Central memory CD8-positive, alpha-beta T cell (primary cell): ENCODE results near the gene DUSP19.

ENCODE experiments used
- ATAC-seq: fragments of 150-1000 bp; cut with Tn5 transposase; replicated peaks from 2 replicates; pipeline ENCODE4 v1.10.0; 2022; ENCODE audit warnings: mild to moderate bottlenecking, moderate FRiP score, moderate number of reproducible peaks; ENCODE audit not compliant: poor library complexity, severe bottlenecking; ENCODE audit errors: extremely low read depth
- DNase-seq, 2 donors: peaks; one replicate each; pipeline ENCODE4 v3.0.0; 2021; ENCODE audit warnings: low spot score in 2 of 2
- H3K27ac Mint-ChIP-seq: one replicate; pipeline ENCODE4 v1.8.0; 2022; ENCODE audit warnings: low read depth, mild to moderate bottlenecking, moderate library complexity, mixed read lengths
- H3K27me3 Mint-ChIP-seq: one replicate; pipeline ENCODE4 v1.8.0; 2022; ENCODE audit warnings: mixed read lengths
- H3K36me3 Mint-ChIP-seq: one replicate; pipeline ENCODE4 v1.8.0; 2022; ENCODE audit warnings: mild to moderate bottlenecking, moderate library complexity, mixed read lengths; ENCODE audit not compliant: insufficient read depth
- H3K4me1 Mint-ChIP-seq: one replicate; pipeline ENCODE4 v1.8.0; 2022; ENCODE audit warnings: mixed read lengths
- H3K4me3 Mint-ChIP-seq: one replicate; pipeline ENCODE4 v1.8.0; 2022; ENCODE audit warnings: mild to moderate bottlenecking, moderate library complexity, mixed read lengths
- H3K9me3 Mint-ChIP-seq: one replicate; pipeline ENCODE4 v1.8.0; 2022; ENCODE audit warnings: mixed read lengths

DUSP19 gene

GRCh38 chr2:183078464-183079138 is at the start of gene DUSP19:
Gene DUSP19 (plus strand): TSS chr2:183078747. CDS start chr2:183078934, 187 bp downstream.
- peak within 1 kb of the TSS; percentile 75 for H3K27ac Mint-ChIP-seq
- H3K27me3 Mint-ChIP-seq: no peaks in the 10 kb centered on the region
- ATAC-seq: peak; percentile 66
- peak; percentile 70 to 73 for DNase-seq
- peaks cover 2% of the 10 kb centered on the region for H3K36me3 Mint-ChIP-seq
- H3K4me3 Mint-ChIP-seq: peak within 1 kb of the TSS; percentile 94
- H3K9me3 Mint-ChIP-seq: no peaks in the 10 kb centered on the region
- peaks cover 6% of the 10 kb centered on the region for H3K4me1 Mint-ChIP-seq

- H3K27me3 Mint-ChIP-seq: peaks cover 14% of the 10 kb centered on the region
- ATAC-seq: no peak
These were observed 49.3 kb upstream of the DUSP19 start for GRCh38 chr2:183029219-183029618.

GRCh38 chr2:183031911-183032794 is 46.4 kb upstream of the DUSP19 start:
- H3K27ac Mint-ChIP-seq: no peak overlapping the region
- ATAC-seq (no peak), DNase-seq (no peak)
- H3K9me3 Mint-ChIP-seq: no peaks in the 10 kb centered on the region
- H3K4me1 Mint-ChIP-seq: peaks cover 19% of the 10 kb centered on the region
- H3K27me3 Mint-ChIP-seq: peaks cover 14% of the 10 kb centered on the region
- no peak overlapping the region for H3K4me3 Mint-ChIP-seq
- H3K36me3 Mint-ChIP-seq: peaks cover 5% of the 10 kb centered on the region

More at GRCh38 chr2:183029219-183029618, 49.3 kb upstream of the DUSP19 start:
- Mint-ChIP-seq H3K4me1 (no peaks in the 10 kb centered on the region), H3K9me3 (no peaks in the 10 kb centered on the region), H3K4me3 (no peak overlapping the region), H3K36me3 (no peaks in the 10 kb centered on the region), H3K27ac (no peak overlapping the region)
- no peak for DNase-seq

- H3K4me3 Mint-ChIP-seq: no peak overlapping the region
- ATAC-seq (no peak), DNase-seq (no peak)
- peaks cover 27% of the 10 kb centered on the region for H3K4me1 Mint-ChIP-seq
- peaks cover 14% of the 10 kb centered on the region for H3K27me3 Mint-ChIP-seq
- H3K36me3 Mint-ChIP-seq: peaks cover 13% of the 10 kb centered on the region
- no peaks in the 10 kb centered on the region for H3K9me3 Mint-ChIP-seq
- no peak overlapping the region for H3K27ac Mint-ChIP-seq
These were observed 44.6 kb upstream of the DUSP19 start for GRCh38 chr2:183033951-183034350.

GRCh38 chr2:183034806-183035205 is 43.7 kb upstream of the DUSP19 start:
- Mint-ChIP-seq H3K4me3 (no peak overlapping the region), H3K4me1 (peaks cover 35% of the 10 kb centered on the region), H3K36me3 (peaks cover 13% of the 10 kb centered on the region), H3K9me3 (no peaks in the 10 kb centered on the region), H3K27ac (no peak overlapping the region), H3K27me3 (peaks cover 12% of the 10 kb centered on the region)
- no peak for ATAC-seq
- DNase-seq: no peak

- H3K27ac Mint-ChIP-seq: no peak overlapping the region
- H3K4me1 Mint-ChIP-seq: peaks cover 35% of the 10 kb centered on the region
- DNase-seq: no peak
- H3K36me3 Mint-ChIP-seq: peaks cover 13% of the 10 kb centered on the region
- H3K4me3 Mint-ChIP-seq: no peak overlapping the region
- no peaks in the 10 kb centered on the region for H3K9me3 Mint-ChIP-seq
- H3K27me3 Mint-ChIP-seq: peaks cover 12% of the 10 kb centered on the region
- no peak for ATAC-seq
These were observed 43.1 kb upstream of the DUSP19 start for GRCh38 chr2:183035298-183035953.

- DNase-seq (no peak), ATAC-seq (no peak)
- Mint-ChIP-seq H3K4me1 (peaks cover 35% of the 10 kb centered on the region), H3K4me3 (no peak overlapping the region), H3K9me3 (no peaks in the 10 kb centered on the region), H3K36me3 (peaks cover 13% of the 10 kb centered on the region), H3K27me3 (peaks cover 12% of the 10 kb centered on the region), H3K27ac (peak overlapping the region; percentile 20)
These were observed 42.4 kb upstream of the DUSP19 start for GRCh38 chr2:183035954-183036669.

GRCh38 chr2:183037074-183037552 is 41.4 kb upstream of the DUSP19 start:
- H3K27me3 Mint-ChIP-seq: peaks cover 12% of the 10 kb centered on the region
- H3K4me3 Mint-ChIP-seq: peak overlapping the region; percentile 84
- DNase-seq: no peak
- no peak overlapping the region for H3K27ac Mint-ChIP-seq
- H3K9me3 Mint-ChIP-seq: no peaks in the 10 kb centered on the region
- no peak for ATAC-seq
- peaks cover 35% of the 10 kb centered on the region for H3K4me1 Mint-ChIP-seq
- H3K36me3 Mint-ChIP-seq: peaks cover 13% of the 10 kb centered on the region

GRCh38 chr2:183037553-183038340 is 40.8 kb upstream of the DUSP19 start:
- Mint-ChIP-seq H3K36me3 (peaks cover 13% of the 10 kb centered on the region), H3K4me1 (peaks cover 35% of the 10 kb centered on the region), H3K9me3 (no peaks in the 10 kb centered on the region), H3K27ac (no peak overlapping the region), H3K4me3 (peak overlapping the region; percentile 84), H3K27me3 (peaks cover 12% of the 10 kb centered on the region)
- ATAC-seq: peak; percentile 56
- peak; percentile 28 to 32 for DNase-seq

GRCh38 chr2:183038341-183039300 is 39.9 kb upstream of the DUSP19 start, which contains the start of gene NCKAP1:
Gene NCKAP1 (minus strand): TSS chr2:183038457. CDS start chr2:183038099, 358 bp downstream.
- Mint-ChIP-seq H3K27me3 (peaks cover 12% of the 10 kb centered on the region), H3K36me3 (peaks cover 13% of the 10 kb centered on the region), H3K27ac (peak within 1 kb of the TSS; percentile 54)

More at GRCh38 chr2:183038341-183039300, 39.9 kb upstream of the DUSP19 start, which contains the start of gene NCKAP1:
- H3K4me3 Mint-ChIP-seq: peak within 1 kb of the TSS; percentile 84
- peaks cover 35% of the 10 kb centered on the region for H3K4me1 Mint-ChIP-seq
- ATAC-seq (peak; percentile 87), DNase-seq (peak; percentile 73 to 76)
- H3K9me3 Mint-ChIP-seq: no peaks in the 10 kb centered on the region
